Measurements from ENCODE around the gene SLC45A1.

DNA sequence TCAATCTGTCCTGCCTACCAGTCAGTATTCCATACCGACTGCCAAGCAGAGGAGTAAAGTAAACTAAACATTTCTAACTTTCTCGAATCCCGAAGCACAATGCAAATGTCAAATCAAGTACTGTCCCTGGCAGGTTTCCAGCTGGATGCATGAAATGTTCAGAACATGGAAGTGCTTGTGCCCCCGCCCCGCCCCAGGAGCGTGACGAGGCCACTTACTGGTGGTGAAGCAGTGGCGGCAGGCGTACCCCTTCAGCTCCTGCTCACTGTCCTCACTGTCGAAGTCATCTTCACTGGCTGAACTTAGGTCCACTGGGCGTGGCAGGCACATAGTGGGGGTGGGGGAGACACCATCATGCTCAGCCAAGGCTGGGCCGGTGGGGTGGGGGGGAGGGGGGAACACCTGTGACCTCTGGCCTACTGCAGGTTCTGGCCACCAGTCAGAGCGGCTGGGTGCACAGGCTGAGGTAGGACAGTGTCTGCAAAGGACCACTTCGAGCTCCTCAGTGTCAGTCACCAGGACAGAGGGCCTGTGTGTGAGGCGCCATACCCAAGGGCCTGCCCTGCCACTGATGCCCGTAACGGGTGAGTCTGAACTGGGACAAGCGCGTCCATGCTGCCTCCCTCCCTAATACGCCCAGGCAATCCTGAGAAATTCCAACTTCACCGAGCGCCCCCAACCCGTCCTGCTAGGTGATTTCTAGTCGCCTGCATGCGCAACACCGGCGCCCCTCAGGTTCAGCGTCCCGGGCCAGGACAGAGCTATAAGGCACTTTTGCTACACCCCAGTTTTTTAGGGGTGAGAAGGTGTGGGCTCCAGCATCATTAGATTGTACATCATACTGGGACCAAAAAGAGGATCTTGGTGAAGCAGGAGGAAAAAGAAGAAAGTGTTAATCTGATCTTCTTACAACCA is 46.9 kb downstream of the SLC45A1 start:
- no peak for TF ChIP-seq POLR2A (IDR thresholded peaks at IDR 0.05)
- TF ChIP-seq, protein P1, sequence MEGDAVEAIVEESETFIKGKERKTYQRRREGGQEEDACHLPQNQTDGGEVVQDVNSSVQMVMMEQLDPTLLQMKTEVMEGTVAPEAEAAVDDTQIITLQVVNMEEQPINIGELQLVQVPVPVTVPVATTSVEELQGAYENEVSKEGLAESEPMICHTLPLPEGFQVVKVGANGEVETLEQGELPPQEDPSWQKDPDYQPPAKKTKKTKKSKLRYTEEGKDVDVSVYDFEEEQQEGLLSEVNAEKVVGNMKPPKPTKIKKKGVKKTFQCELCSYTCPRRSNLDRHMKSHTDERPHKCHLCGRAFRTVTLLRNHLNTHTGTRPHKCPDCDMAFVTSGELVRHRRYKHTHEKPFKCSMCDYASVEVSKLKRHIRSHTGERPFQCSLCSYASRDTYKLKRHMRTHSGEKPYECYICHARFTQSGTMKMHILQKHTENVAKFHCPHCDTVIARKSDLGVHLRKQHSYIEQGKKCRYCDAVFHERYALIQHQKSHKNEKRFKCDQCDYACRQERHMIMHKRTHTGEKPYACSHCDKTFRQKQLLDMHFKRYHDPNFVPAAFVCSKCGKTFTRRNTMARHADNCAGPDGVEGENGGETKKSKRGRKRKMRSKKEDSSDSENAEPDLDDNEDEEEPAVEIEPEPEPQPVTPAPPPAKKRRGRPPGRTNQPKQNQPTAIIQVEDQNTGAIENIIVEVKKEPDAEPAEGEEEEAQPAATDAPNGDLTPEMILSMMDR (IDR thresholded peaks at IDR 0.05), result no peak

Data from uterus (tissue), 2 donors.